Measurements from ENCODE around the gene ANKRD35.

Gene ANKRD35

GRCh38 chr1:145892486-145893087 is 6.9 kb upstream of the ANKRD35 start:
- FAIRE-seq = peak; percentile 14

GRCh38 chr1:145891587-145892485 is 6.2 kb upstream of the ANKRD35 start:
- FAIRE-seq = peak; percentile 99

- no peak for FAIRE-seq
These were observed 5.5 kb upstream of the ANKRD35 start for GRCh38 chr1:145891143-145891542.

- FAIRE-seq = no peak
These were observed 4.1 kb upstream of the ANKRD35 start for GRCh38 chr1:145889722-145890121.

- no peak for FAIRE-seq
These were observed 2.0 kb upstream of the ANKRD35 start for GRCh38 chr1:145887631-145888030.

GRCh38 chr1:145886816-145887215 is 1.1 kb upstream of the ANKRD35 start:
- no peak for FAIRE-seq

- FAIRE-seq = no peak
These were observed 724 bp upstream of the ANKRD35 start for GRCh38 chr1:145886390-145886789.

GRCh38 chr1:145884675-145885074 is 991 bp downstream of the ANKRD35 start:
- FAIRE-seq = no peak

GRCh38 chr1:145879775-145880174 is 5.9 kb downstream of the ANKRD35 start:
- FAIRE-seq = no peak

- no peak for FAIRE-seq
These were observed 6.9 kb downstream of the ANKRD35 start for GRCh38 chr1:145878724-145879123.

- no peak for FAIRE-seq
These were observed 7.7 kb downstream of the ANKRD35 start for GRCh38 chr1:145877923-145878486.

- no peak for FAIRE-seq
These were observed 11.0 kb downstream of the ANKRD35 start for GRCh38 chr1:145874646-145875045.

GRCh38 chr1:145871994-145872924 is 13.4 kb downstream of the ANKRD35 start:
- no peak for FAIRE-seq

- FAIRE-seq = no peak
These were observed 17.4 kb downstream of the ANKRD35 start for GRCh38 chr1:145868232-145868631.

- no peak for FAIRE-seq
These were observed 22.2 kb downstream of the ANKRD35 start for GRCh38 chr1:145863282-145864018.

GRCh38 chr1:145859491-145860023 is 26.1 kb downstream of the ANKRD35 start:
- FAIRE-seq = no peak

GRCh38 chr1:145858901-145859490 is 26.7 kb downstream of the ANKRD35 start, which contains the start of gene PIAS3:
Gene PIAS3 (minus strand): TSS chr1:145859081. CDS start chr1:145858990, 91 bp downstream.
- FAIRE-seq = peak; percentile 71

GRCh38 chr1:145858238-145858900 is 27.3 kb downstream of the ANKRD35 start:
- no peak for FAIRE-seq

- no peak for FAIRE-seq
These were observed 28.5 kb downstream of the ANKRD35 start for GRCh38 chr1:145857170-145857569.

GRCh38 chr1:145855426-145855948 is 30.2 kb downstream of the ANKRD35 start:
- FAIRE-seq = no peak
